ENCODE data around the gene TCIRG1. TPM values are rescaled to one million over a fixed set of nuclear protein-coding genes. Genes with fewer than 3 reads are reported as not detected.

Gene TCIRG1
- total RNA-seq, 1 experiment from 2014 or later = 51.1 TPM

GRCh38 chr11:68042219-68043028 lies 3.6 kb downstream of the TCIRG1 start (continued):
- TF ChIP-seq PRDM15 (CRISPR knock-in tag; IDR thresholded peaks at IDR 0.05) = no peak

GRCh38 chr11:68043029-68043348 lies 4.2 kb downstream of the TCIRG1 start:
- TF ChIP-seq FOXK1 (CRISPR knock-in tag; IDR thresholded peaks at IDR 0.05) (no peak), CTCF (IDR thresholded peaks at IDR 0.05) (no peak), ZNF219 (CRISPR knock-in tag; IDR thresholded peaks at IDR 0.05; ENCODE audit: borderline replicate concordance) (no peak), PRDM15 (CRISPR knock-in tag; IDR thresholded peaks at IDR 0.05) (no peak), CDX4 (CRISPR knock-in tag; IDR thresholded peaks at IDR 0.05; ENCODE audit: borderline replicate concordance) (no peak), PRRX2 (CRISPR knock-in tag; IDR thresholded peaks at IDR 0.05) (no peak), AFF4 (CRISPR knock-in tag; IDR thresholded peaks at IDR 0.05; ENCODE audit: borderline replicate concordance) (no peak), E2F4 (CRISPR knock-in tag; IDR thresholded peaks at IDR 0.05; ENCODE audit: borderline replicate concordance, low read depth) (no peak), AR (CRISPR knock-in tag; IDR thresholded peaks at IDR 0.05) (no peak), GTF2I (CRISPR knock-in tag; conservative IDR thresholded peaks at IDR 0.05) (no peak), RELA (CRISPR knock-in tag; IDR thresholded peaks at IDR 0.05; ENCODE audit: borderline replicate concordance) (no peak), NFYB (CRISPR knock-in tag; conservative IDR thresholded peaks at IDR 0.05; ENCODE audit: low read depth) (no peak), NR1H2 (CRISPR knock-in tag; IDR thresholded peaks at IDR 0.05) (no peak), CREM (CRISPR knock-in tag; IDR thresholded peaks at IDR 0.05) (no peak), SP1 (CRISPR knock-in tag; conservative IDR thresholded peaks at IDR 0.05) (no peak)
- ATAC-seq (no peak), DNase-seq (ENCODE audit: low spot score) (no peak)
- ChIA-PET CTCF (interaction anchor here (1.2 to 2.0 kb wide), 4 partner anchors 22 to 166 kb away, joined by 4 to 8 read pairs (median 4); partner anchors contain the start of gene ALDH3B1), POLR2A (interaction anchor here (1.1 kb wide), 1 partner anchor 9 kb away, joined by 3 read pairs; no protein-coding TSS in a partner anchor)
- no peaks in the 10 kb centered on the region for H3K36me3 Mint-ChIP-seq
- peaks cover 12% of the 10 kb centered on the region for H3K4me1 Mint-ChIP-seq
- no peak overlapping the region for H3K4me3 Mint-ChIP-seq
- no peaks in the 10 kb centered on the region for H3K27me3 Mint-ChIP-seq (ENCODE audit: low read depth)
- H3K27ac Mint-ChIP-seq = no peak overlapping the region
- H3K9me3 Mint-ChIP-seq = no peaks in the 10 kb centered on the region

All from WTC11 (cell line).